ENCODE results near the gene TATDN2.

TATDN2 gene, protein sequence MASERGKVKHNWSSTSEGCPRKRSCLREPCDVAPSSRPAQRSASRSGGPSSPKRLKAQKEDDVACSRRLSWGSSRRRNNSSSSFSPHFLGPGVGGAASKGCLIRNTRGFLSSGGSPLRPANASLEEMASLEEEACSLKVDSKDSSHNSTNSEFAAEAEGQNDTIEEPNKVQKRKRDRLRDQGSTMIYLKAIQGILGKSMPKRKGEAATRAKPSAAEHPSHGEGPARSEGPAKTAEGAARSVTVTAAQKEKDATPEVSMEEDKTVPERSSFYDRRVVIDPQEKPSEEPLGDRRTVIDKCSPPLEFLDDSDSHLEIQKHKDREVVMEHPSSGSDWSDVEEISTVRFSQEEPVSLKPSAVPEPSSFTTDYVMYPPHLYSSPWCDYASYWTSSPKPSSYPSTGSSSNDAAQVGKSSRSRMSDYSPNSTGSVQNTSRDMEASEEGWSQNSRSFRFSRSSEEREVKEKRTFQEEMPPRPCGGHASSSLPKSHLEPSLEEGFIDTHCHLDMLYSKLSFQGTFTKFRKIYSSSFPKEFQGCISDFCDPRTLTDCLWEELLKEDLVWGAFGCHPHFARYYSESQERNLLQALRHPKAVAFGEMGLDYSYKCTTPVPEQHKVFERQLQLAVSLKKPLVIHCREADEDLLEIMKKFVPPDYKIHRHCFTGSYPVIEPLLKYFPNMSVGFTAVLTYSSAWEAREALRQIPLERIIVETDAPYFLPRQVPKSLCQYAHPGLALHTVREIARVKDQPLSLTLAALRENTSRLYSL

DNA sequence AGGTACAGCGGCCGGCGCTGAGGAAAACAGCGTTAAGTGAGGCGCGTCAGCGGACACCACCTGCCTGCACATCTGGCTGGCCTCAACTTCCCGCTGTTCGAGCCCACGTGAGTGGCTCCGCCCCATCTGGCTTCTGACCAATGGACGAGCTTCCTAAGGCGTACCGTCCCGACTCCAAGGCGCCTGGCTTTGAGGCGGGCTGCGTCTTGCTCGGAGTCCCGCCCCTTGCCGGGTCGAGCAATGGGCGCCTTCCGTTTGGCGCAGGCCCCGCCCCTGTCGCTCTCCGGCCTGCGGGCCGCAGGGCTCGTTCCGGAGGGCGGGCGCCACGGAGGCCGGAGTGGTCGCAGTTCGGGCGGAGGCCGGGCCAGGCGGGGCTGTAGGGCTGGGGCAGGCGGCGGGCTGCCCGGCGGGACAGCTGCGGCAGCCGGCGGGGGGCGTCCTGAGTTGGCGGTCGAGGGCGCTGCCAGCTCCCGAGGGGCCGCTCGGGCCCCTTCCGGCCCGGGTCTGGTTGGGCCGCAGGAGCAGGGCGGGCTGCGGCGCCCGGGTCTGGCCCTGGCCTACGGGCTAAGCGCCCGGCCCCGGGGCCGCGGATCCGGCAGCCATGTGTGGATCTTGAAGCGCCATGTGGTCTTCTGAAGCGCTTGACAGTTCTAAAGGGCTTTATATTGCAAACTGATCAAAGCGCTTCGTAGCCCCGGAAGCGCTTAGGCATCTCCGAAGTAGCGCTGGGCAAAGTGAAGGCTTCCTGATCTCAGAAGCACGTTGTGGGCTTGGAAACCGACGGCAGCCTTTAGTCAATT lies at the start of gene TATDN2:
Gene TATDN2 (plus strand): TSS at position 276 of the 800 bp plus-strand sequence. CDS start 742 bp downstream, outside the sequence.
- H3K27ac ChIP-seq = peak within 1 kb of the TSS; percentile 62
- no peaks in the 10 kb centered on the region for H3K9me3 ChIP-seq (ENCODE audit: control insufficient read depth, low read length)
- H3K27me3 ChIP-seq (ENCODE audit: control insufficient read depth, insufficient read depth, low read length) = no peaks in the 10 kb centered on the region
- TF ChIP-seq, protein P1, sequence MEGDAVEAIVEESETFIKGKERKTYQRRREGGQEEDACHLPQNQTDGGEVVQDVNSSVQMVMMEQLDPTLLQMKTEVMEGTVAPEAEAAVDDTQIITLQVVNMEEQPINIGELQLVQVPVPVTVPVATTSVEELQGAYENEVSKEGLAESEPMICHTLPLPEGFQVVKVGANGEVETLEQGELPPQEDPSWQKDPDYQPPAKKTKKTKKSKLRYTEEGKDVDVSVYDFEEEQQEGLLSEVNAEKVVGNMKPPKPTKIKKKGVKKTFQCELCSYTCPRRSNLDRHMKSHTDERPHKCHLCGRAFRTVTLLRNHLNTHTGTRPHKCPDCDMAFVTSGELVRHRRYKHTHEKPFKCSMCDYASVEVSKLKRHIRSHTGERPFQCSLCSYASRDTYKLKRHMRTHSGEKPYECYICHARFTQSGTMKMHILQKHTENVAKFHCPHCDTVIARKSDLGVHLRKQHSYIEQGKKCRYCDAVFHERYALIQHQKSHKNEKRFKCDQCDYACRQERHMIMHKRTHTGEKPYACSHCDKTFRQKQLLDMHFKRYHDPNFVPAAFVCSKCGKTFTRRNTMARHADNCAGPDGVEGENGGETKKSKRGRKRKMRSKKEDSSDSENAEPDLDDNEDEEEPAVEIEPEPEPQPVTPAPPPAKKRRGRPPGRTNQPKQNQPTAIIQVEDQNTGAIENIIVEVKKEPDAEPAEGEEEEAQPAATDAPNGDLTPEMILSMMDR (IDR thresholded peaks at IDR 0.05) = no peak
- peak within 1 kb of the TSS; percentile 93 for H2AFZ ChIP-seq
- no peak within 1 kb of the TSS for H3K9ac ChIP-seq
- H3K4me3 ChIP-seq (ENCODE audit: low read depth, low read length) = peak within 1 kb of the TSS; percentile 75
- no peaks in the 10 kb centered on the region for H3K36me3 ChIP-seq (ENCODE audit: control insufficient read depth, insufficient read depth, low read length)
- H3K79me2 ChIP-seq = peaks cover 9% of the 10 kb centered on the region
- peaks cover 8% of the 10 kb centered on the region for H3K4me1 ChIP-seq
- peak within 1 kb of the TSS; percentile 97 for H3K4me2 ChIP-seq (ENCODE audit: low read length)

GRCh38 chr3:10198761-10199649 lies 49.3 kb upstream of the TATDN2 start:
- Histone ChIP-seq H3K4me1 (peaks cover 7% of the 10 kb centered on the region), H2AFZ (peak overlapping the region; percentile 31), H3K9me3 (ENCODE audit: control insufficient read depth, low read length) (no peaks in the 10 kb centered on the region), H3K36me3 (ENCODE audit: control insufficient read depth, insufficient read depth, low read length) (no peaks in the 10 kb centered on the region), H3K4me3 (ENCODE audit: low read depth, low read length) (no peak overlapping the region), H3K4me2 (ENCODE audit: low read length) (no peak overlapping the region), H3K27ac (no peak overlapping the region), H3K27me3 (ENCODE audit: control insufficient read depth, insufficient read depth, low read length) (no peaks in the 10 kb centered on the region), H3K79me2 (no peaks in the 10 kb centered on the region), H3K9ac (no peak overlapping the region)
- TF ChIP-seq, protein P1 (IDR thresholded peaks at IDR 0.05) = no peak

- H3K36me3 ChIP-seq (ENCODE audit: control insufficient read depth, insufficient read depth, low read length) = no peaks in the 10 kb centered on the region
- no peak overlapping the region for H3K9ac ChIP-seq
- peaks cover 6% of the 10 kb centered on the region for H3K4me1 ChIP-seq
- no peak overlapping the region for H2AFZ ChIP-seq
- no peaks in the 10 kb centered on the region for H3K79me2 ChIP-seq
- no peaks in the 10 kb centered on the region for H3K9me3 ChIP-seq (ENCODE audit: control insufficient read depth, low read length)
- TF ChIP-seq, protein P1 (IDR thresholded peaks at IDR 0.05) = no peak
- H3K4me3 ChIP-seq (ENCODE audit: low read depth, low read length) = no peak overlapping the region
- H3K27ac ChIP-seq = no peak overlapping the region
- H3K4me2 ChIP-seq (ENCODE audit: low read length) = no peak overlapping the region
- no peaks in the 10 kb centered on the region for H3K27me3 ChIP-seq (ENCODE audit: control insufficient read depth, insufficient read depth, low read length)
These were observed 43.3 kb upstream of the TATDN2 start for GRCh38 chr3:10204921-10205320.

GRCh38 chr3:10205451-10206165 lies 42.7 kb upstream of the TATDN2 start:
- peaks cover 6% of the 10 kb centered on the region for H3K4me1 ChIP-seq
- H3K9ac ChIP-seq = no peak overlapping the region
- H3K4me2 ChIP-seq (ENCODE audit: low read length) = no peak overlapping the region
- TF ChIP-seq, protein P1 (IDR thresholded peaks at IDR 0.05) = no peak
- H3K27me3 ChIP-seq (ENCODE audit: control insufficient read depth, insufficient read depth, low read length) = no peaks in the 10 kb centered on the region
- no peak overlapping the region for H3K27ac ChIP-seq
- H3K36me3 ChIP-seq (ENCODE audit: control insufficient read depth, insufficient read depth, low read length) = no peaks in the 10 kb centered on the region
- H3K79me2 ChIP-seq = no peaks in the 10 kb centered on the region
- H3K4me3 ChIP-seq (ENCODE audit: low read depth, low read length) = no peak overlapping the region
- H2AFZ ChIP-seq = no peak overlapping the region
- no peaks in the 10 kb centered on the region for H3K9me3 ChIP-seq (ENCODE audit: control insufficient read depth, low read length)

Data from parathyroid adenoma (tissue), 2 donors.